Activated naive CD8-positive, alpha-beta T cell treated with anti-CD3 and anti-CD28 coated beads, Interleukin-2, amount 10 ng/mL, durations not matched to agents 7 days and 5 days (primary cell): ENCODE data around the gene FAM167B. TPM values are rescaled to one million over a fixed set of nuclear protein-coding genes. Genes with fewer than 3 reads are reported as not detected.
A peak's percentile ranks its signal among the peaks of the same experiment; 100 is the strongest.

ENCODE experiments used
- ATAC-seq: fragments of 150-1000 bp; cut with Tn5 transposase; one replicate; pipeline ENCODE4 v1.10.0; 2021; ENCODE audit warnings: low read depth, moderate library complexity
- POLR2A ChIA-PET: fragments of 350-600 bp; sonication (Branson Sonifier 250); formaldehyde crosslinking; loops from one replicate; lab custom pipeline; 2021; ENCODE audit warnings: antibody characterized with exemption; lab: Charles Lee
- DNase-seq: peaks from one replicate; pipeline ENCODE4 v3.0.0; 2021
- H3K27ac Mint-ChIP-seq: one replicate; pipeline ENCODE4 v1.8.0; 2022; ENCODE audit warnings: mild to moderate bottlenecking, mixed read lengths
- H3K27me3 Mint-ChIP-seq: one replicate; pipeline ENCODE4 v1.8.0; 2022; ENCODE audit warnings: mild to moderate bottlenecking, moderate library complexity, mixed read lengths
- H3K36me3 Mint-ChIP-seq: one replicate; pipeline ENCODE4 v1.8.0; 2021; ENCODE audit warnings: mild to moderate bottlenecking, mixed read lengths
- H3K4me1 Mint-ChIP-seq: one replicate; pipeline ENCODE4 v1.8.0; 2021; ENCODE audit warnings: mixed read lengths
- H3K4me3 Mint-ChIP-seq: one replicate; pipeline ENCODE4 v1.8.0; 2022; ENCODE audit warnings: mild to moderate bottlenecking, moderate library complexity, mixed read lengths
- H3K9me3 Mint-ChIP-seq: one replicate; pipeline ENCODE4 v1.8.0; 2021; ENCODE audit warnings: mixed read lengths
- total RNA-seq, 2 experiments: library from RNA; stranded (reverse); gene quantifications; one replicate each; pipeline ENCODE4 v1.2.3, GENCODE V29; 2021

The FAM167B gene
- total RNA-seq, 2 experiments from 2014 or later, result 0.88 to 1.1 TPM

- no peak for DNase-seq
- Mint-ChIP-seq H3K27ac (peak overlapping the region; percentile 65), H3K36me3 (peaks cover 5% of the 10 kb centered on the region), H3K4me3 (no peak overlapping the region), H3K27me3 (no peaks in the 10 kb centered on the region), H3K9me3 (no peaks in the 10 kb centered on the region), H3K4me1 (no peaks in the 10 kb centered on the region)
- ATAC-seq, result no peak
- POLR2A ChIA-PET, result interaction anchor here (1.1 kb wide), 1 partner anchor 10 kb away, joined by 3 read pairs; no protein-coding TSS in a partner anchor
These were observed 14.3 kb upstream of the FAM167B start for GRCh38 chr1:32232558-32233304.

- H3K27ac Mint-ChIP-seq, result no peak overlapping the region
- H3K4me1 Mint-ChIP-seq, result peaks cover 3% of the 10 kb centered on the region
- no peaks in the 10 kb centered on the region for H3K9me3 Mint-ChIP-seq
- ATAC-seq (no peak), DNase-seq (no peak)
- no peaks in the 10 kb centered on the region for H3K36me3 Mint-ChIP-seq
- no peaks in the 10 kb centered on the region for H3K27me3 Mint-ChIP-seq
- H3K4me3 Mint-ChIP-seq, result no peak overlapping the region
- POLR2A ChIA-PET, result interaction anchor here (1.3 kb wide), 1 partner anchor 54 kb away, joined by 4 read pairs; no protein-coding TSS in a partner anchor
These were observed 12.2 kb upstream of the FAM167B start for GRCh38 chr1:32234792-32235191.

GRCh38 chr1:32239337-32239736 is 7.7 kb upstream of the FAM167B start:
- Mint-ChIP-seq H3K4me3 (peak overlapping the region; percentile 84), H3K36me3 (no peaks in the 10 kb centered on the region), H3K27ac (no peak overlapping the region), H3K27me3 (no peaks in the 10 kb centered on the region), H3K9me3 (no peaks in the 10 kb centered on the region), H3K4me1 (peaks cover 14% of the 10 kb centered on the region)
- ATAC-seq (no peak), DNase-seq (no peak)
- POLR2A ChIA-PET, result interaction anchor here (1.6 to 6.5 kb wide), 3 partner anchors 11 to 17 kb away, joined by 7 to 69 read pairs (median 16); partner anchors contain the start of genes EIF3I, LCK and TMEM234

GRCh38 chr1:32239790-32240139 is 7.3 kb upstream of the FAM167B start:
- peak overlapping the region; percentile 84 for H3K4me3 Mint-ChIP-seq
- no peaks in the 10 kb centered on the region for H3K27me3 Mint-ChIP-seq
- H3K27ac Mint-ChIP-seq, result no peak overlapping the region
- H3K36me3 Mint-ChIP-seq, result no peaks in the 10 kb centered on the region
- POLR2A ChIA-PET, result interaction anchor here (1.5 to 6.5 kb wide), 6 partner anchors 10 to 132 kb away, joined by 6 to 69 read pairs (median 13); partner anchors contain the start of genes EIF3I, HDAC1, LCK and TMEM234
- no peak for DNase-seq
- ATAC-seq, result no peak
- no peaks in the 10 kb centered on the region for H3K9me3 Mint-ChIP-seq
- H3K4me1 Mint-ChIP-seq, result peaks cover 14% of the 10 kb centered on the region

GRCh38 chr1:32240140-32240951 is 6.7 kb upstream of the FAM167B start:
- DNase-seq (peak; percentile 66), ATAC-seq (peak; percentile 59)
- Mint-ChIP-seq H3K27ac (peak overlapping the region; percentile 79), H3K36me3 (no peaks in the 10 kb centered on the region), H3K27me3 (no peaks in the 10 kb centered on the region), H3K4me3 (peak overlapping the region; percentile 84), H3K4me1 (peaks cover 14% of the 10 kb centered on the region), H3K9me3 (no peaks in the 10 kb centered on the region)
- POLR2A ChIA-PET, result interaction anchor here (0.6 to 6.5 kb wide), 21 partner anchors 10 to 168 kb away, joined by 3 to 69 read pairs (median 5); partner anchors contain the start of genes EIF3I, HDAC1, IQCC and LCK

GRCh38 chr1:32241001-32241763 is 5.8 kb upstream of the FAM167B start:
- Mint-ChIP-seq H3K4me3 (peak overlapping the region; percentile 84), H3K4me1 (peaks cover 15% of the 10 kb centered on the region), H3K27ac (peak overlapping the region; percentile 79), H3K9me3 (no peaks in the 10 kb centered on the region), H3K36me3 (no peaks in the 10 kb centered on the region), H3K27me3 (no peaks in the 10 kb centered on the region)
- POLR2A ChIA-PET, result interaction anchor here (0.5 to 6.5 kb wide), 22 partner anchors 9 to 168 kb away, joined by 3 to 69 read pairs (median 5); partner anchors contain the start of genes EIF3I, HDAC1, IQCC and LCK
- DNase-seq, result peak; percentile 63
- peak; percentile 65 for ATAC-seq

- Mint-ChIP-seq H3K27ac (no peak overlapping the region), H3K4me1 (peaks cover 25% of the 10 kb centered on the region), H3K36me3 (no peaks in the 10 kb centered on the region), H3K4me3 (peak overlapping the region; percentile 6), H3K27me3 (no peaks in the 10 kb centered on the region), H3K9me3 (no peaks in the 10 kb centered on the region)
- DNase-seq (no peak), ATAC-seq (no peak)
- POLR2A ChIA-PET, result interaction anchor here (0.6 to 6.5 kb wide), 9 partner anchors 8 to 89 kb away, joined by 3 to 69 read pairs (median 3); partner anchors contain the start of genes CCDC28B and LCK
These were observed 4.6 kb upstream of the FAM167B start for GRCh38 chr1:32242341-32242851.

- H3K9me3 Mint-ChIP-seq, result no peaks in the 10 kb centered on the region
- DNase-seq (no peak), ATAC-seq (no peak)
- H3K27ac Mint-ChIP-seq, result peak overlapping the region; percentile 99
- peaks cover 13% of the 10 kb centered on the region for H3K36me3 Mint-ChIP-seq
- H3K4me1 Mint-ChIP-seq, result peaks cover 44% of the 10 kb centered on the region
- POLR2A ChIA-PET, result interaction anchor here (1.4 to 7.2 kb wide), 6 partner anchors 17 to 89 kb away, joined by 4 to 183 read pairs (median 15); partner anchors contain the start of genes HDAC1, IQCC and MARCKSL1
- H3K27me3 Mint-ChIP-seq, result no peaks in the 10 kb centered on the region
- peak overlapping the region; percentile 86 for H3K4me3 Mint-ChIP-seq
These were observed 430 bp downstream of the FAM167B start for GRCh38 chr1:32247452-32247851.

- POLR2A ChIA-PET, result interaction anchor here (0.6 to 7.2 kb wide), 14 partner anchors 9 to 235 kb away, joined by 3 to 183 read pairs (median 8); partner anchors contain the start of genes CCDC28B, EIF3I, HDAC1 and IQCC
- peak overlapping the region; percentile 99 for H3K27ac Mint-ChIP-seq
- no peaks in the 10 kb centered on the region for H3K9me3 Mint-ChIP-seq
- H3K36me3 Mint-ChIP-seq, result peaks cover 20% of the 10 kb centered on the region
- ATAC-seq (peak; percentile 10), DNase-seq (peak; percentile 85)
- peaks cover 45% of the 10 kb centered on the region for H3K4me1 Mint-ChIP-seq
- H3K27me3 Mint-ChIP-seq, result no peaks in the 10 kb centered on the region
- H3K4me3 Mint-ChIP-seq, result peak overlapping the region; percentile 99
These were observed 1.2 kb downstream of the FAM167B start for GRCh38 chr1:32247983-32248889.

GRCh38 chr1:32249831-32250525 is 3.0 kb downstream of the FAM167B start:
- H3K27ac Mint-ChIP-seq, result peak overlapping the region; percentile 99
- ATAC-seq (peak; percentile 69), DNase-seq (peak; percentile 80)
- H3K4me1 Mint-ChIP-seq, result peaks cover 50% of the 10 kb centered on the region
- H3K9me3 Mint-ChIP-seq, result no peaks in the 10 kb centered on the region
- POLR2A ChIA-PET, result interaction anchor here (0.9 to 7.2 kb wide), 21 partner anchors 11 to 377 kb away, joined by 3 to 183 read pairs (median 5); partner anchors contain the start of genes BSDC1, CCDC28B, HDAC1 and KPNA6
- peak overlapping the region; percentile 99 for H3K4me3 Mint-ChIP-seq
- H3K36me3 Mint-ChIP-seq, result peaks cover 33% of the 10 kb centered on the region
- H3K27me3 Mint-ChIP-seq, result no peaks in the 10 kb centered on the region
